ENCODE data around the gene NLGN1. TPM values are rescaled to one million over a fixed set of nuclear protein-coding genes. Genes with fewer than 3 reads are reported as not detected.

NLGN1 gene
- total and polyA plus RNA-seq, 2 of the 8 experiments (the other 6 are each of a cell fraction or from before 2014, with no cell fraction given) = 7.8 to 14.8 TPM

DNA sequence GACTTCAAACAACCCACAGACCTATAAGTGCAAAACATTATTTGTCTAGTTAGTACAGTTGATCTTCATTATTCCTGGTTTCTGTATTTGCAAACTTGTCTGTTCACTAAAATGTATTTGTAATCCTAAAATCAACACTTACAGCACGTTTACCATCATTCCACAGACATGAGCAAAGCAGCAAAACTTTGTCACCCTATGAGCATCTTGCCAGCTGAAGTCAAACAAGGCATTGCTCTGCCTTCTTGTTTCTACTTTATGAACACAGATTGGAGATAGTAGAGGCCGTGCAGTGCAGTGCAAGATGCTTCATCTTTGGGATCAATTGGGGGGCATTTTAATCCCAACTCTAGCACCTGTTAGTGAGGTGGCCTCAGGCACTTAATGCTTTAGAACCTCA lies 202.1 kb downstream of the NLGN1 start:
- no peak for FAIRE-seq

More for the DNA sequence above, 202.1 kb downstream of the NLGN1 start:
- Histone ChIP-seq H3K14ac (ENCODE audit: insufficient read length) (no peak overlapping the region), H3K18ac (ENCODE audit: extremely low read depth, low read length) (no peak overlapping the region), H3K23ac (ENCODE audit: insufficient read length) (no peak overlapping the region), H3K4me1 (replicated peaks in 1 of 4; ENCODE audit: control insufficient read depth in 3 of 4, insufficient read depth in 4 of 4, low read length in 3 of 4) (0 out of 7 replicates have a peak, but pooled peaks cover 0 to under 1% (median 0%) of the 10 kb centered on the region in 4 experiments), H3K9me3 (ENCODE audit: insufficient read depth in 2 of 2, low read depth in 1 of 2, low read length in 1 of 2) (no peaks in the 10 kb centered on the region), H3K9ac (replicated peaks in 1 of 4; ENCODE audit: extremely low read depth in 1 of 4, low read depth in 3 of 4, low read length in 3 of 4) (no peak overlapping the region), H3K79me2 (ENCODE audit: control insufficient read depth in 1 of 2, insufficient read depth in 2 of 2, low read length in 2 of 2) (no peaks in the 10 kb centered on the region), H3K56ac (replicated peaks; ENCODE audit: insufficient read length, low read depth, low read length) (no peak overlapping the region), H3K4ac (replicated peaks; ENCODE audit: insufficient read length, low read depth, low read length) (no peak overlapping the region), H4K8ac (ENCODE audit: extremely low read depth, insufficient read depth, low read length) (no peak overlapping the region), H4K91ac (replicated peaks; ENCODE audit: insufficient read length, low read length) (no peak overlapping the region), H3K27ac (ENCODE audit: low read depth, low read length) (no peak overlapping the region), H2BK20ac (ENCODE audit: low read length) (no peak overlapping the region), H2BK12ac (ENCODE audit: low read depth, low read length) (no peak overlapping the region), H4K20me1 (replicated peaks in 1 of 2; ENCODE audit: control insufficient read depth in 1 of 2, insufficient read depth in 2 of 2, low read length in 2 of 2) (no peaks in the 10 kb centered on the region), H2BK15ac (ENCODE audit: low read length) (no peak overlapping the region), H3K23me2 (ENCODE audit: low read depth, low read length) (no peaks in the 10 kb centered on the region), H3K4me3 (ENCODE audit: extremely low read depth in 1 of 4, insufficient read depth in 2 of 4, low read depth in 3 of 4, low read length in 4 of 4) (no peak overlapping the region), H3K27me3 (replicated peaks in 1 of 4; ENCODE audit: control insufficient read depth in 3 of 4, extremely low read depth in 1 of 4, insufficient read depth in 3 of 4, low read length in 3 of 4) (no peaks in the 10 kb centered on the region), H2AK5ac (ENCODE audit: low read depth, low read length) (no peak overlapping the region), H3K36me3 (ENCODE audit: control insufficient read depth in 2 of 4, insufficient read depth in 4 of 4, low read length in 3 of 4) (no peaks in the 10 kb centered on the region), H3K4me2 (ENCODE audit: insufficient read depth in 1 of 2, low read depth in 2 of 2, low read length in 2 of 2) (no peak overlapping the region), H2BK5ac (ENCODE audit: low read depth, low read length) (no peak overlapping the region), H2AFZ (ENCODE audit: low read length) (no peak overlapping the region), H2BK120ac (replicated peaks; ENCODE audit: low read depth, low read length) (no peak overlapping the region), H3K79me1 (ENCODE audit: low read depth, low read length) (no peaks in the 10 kb centered on the region), H4K5ac (ENCODE audit: insufficient read length, low read depth, low read length) (no peak overlapping the region)
- ChIA-PET POLR2A (ENCODE audit: partially characterized antibody) (interaction anchor here (1.2 kb wide), 1 partner anchor 202 kb away, joined by 3 read pairs; the partner anchor contains the start of gene NLGN1), CTCF (ENCODE audit: partially characterized antibody) (no interaction called here)
- TF ChIP-seq, protein P1, sequence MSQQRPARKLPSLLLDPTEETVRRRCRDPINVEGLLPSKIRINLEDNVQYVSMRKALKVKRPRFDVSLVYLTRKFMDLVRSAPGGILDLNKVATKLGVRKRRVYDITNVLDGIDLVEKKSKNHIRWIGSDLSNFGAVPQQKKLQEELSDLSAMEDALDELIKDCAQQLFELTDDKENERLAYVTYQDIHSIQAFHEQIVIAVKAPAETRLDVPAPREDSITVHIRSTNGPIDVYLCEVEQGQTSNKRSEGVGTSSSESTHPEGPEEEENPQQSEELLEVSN (IDR thresholded peaks at IDR 0.05) = no peak
- TF ChIP-seq HDAC2 (IDR thresholded peaks at IDR 0.05; ENCODE audit: borderline replicate concordance in 1 of 2, low read depth in 2 of 2, low read length in 2 of 2) = no peak
- TF ChIP-seq KDM4A (IDR thresholded peaks at IDR 0.05; ENCODE audit: low read depth, low read length, severe bottlenecking) = no peak
- no peak for TF ChIP-seq ZNF274 (IDR thresholded peaks at IDR 0.05; ENCODE audit: borderline replicate concordance, extremely low read depth, low read length)
- TF ChIP-seq YY1 (IDR thresholded peaks at IDR 0.05; ENCODE audit: low read depth, low read length) = no peak
- TF ChIP-seq KDM5A (IDR thresholded peaks at IDR 0.05; ENCODE audit: low read length) = no peak
- no peak for TF ChIP-seq SIX5 (IDR thresholded peaks at IDR 0.05; ENCODE audit: low read depth, low read length)
- TF ChIP-seq, protein P2, sequence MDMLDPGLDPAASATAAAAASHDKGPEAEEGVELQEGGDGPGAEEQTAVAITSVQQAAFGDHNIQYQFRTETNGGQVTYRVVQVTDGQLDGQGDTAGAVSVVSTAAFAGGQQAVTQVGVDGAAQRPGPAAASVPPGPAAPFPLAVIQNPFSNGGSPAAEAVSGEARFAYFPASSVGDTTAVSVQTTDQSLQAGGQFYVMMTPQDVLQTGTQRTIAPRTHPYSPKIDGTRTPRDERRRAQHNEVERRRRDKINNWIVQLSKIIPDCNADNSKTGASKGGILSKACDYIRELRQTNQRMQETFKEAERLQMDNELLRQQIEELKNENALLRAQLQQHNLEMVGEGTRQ (IDR thresholded peaks at IDR 0.05; ENCODE audit: low read length) = no peak
- 95% methylated on average over 2 of the region's 2 CpGs; no CpG with 5 or more reads in 1 of the 2 experiments for WGBS, 2 experiments (ENCODE audit: extremely low coverage in 1 of 2, insufficient coverage in 1 of 2, insufficient read length in 1 of 2, insufficient replicate concordance in 2 of 2, low coverage in 1 of 2, low lambda C conversion rate in 2 of 2, missing lambda C conversion rate in 1 of 2)
- no peak for DNase-seq (ENCODE audit: low read depth in 1 of 2, low spot score in 2 of 2)
